HuH-7.5 (cell line): ENCODE data around the gene RSPO4.

Experiments
- DNase-seq: peaks from one replicate; pipeline ENCODE4 v3.0.0; 2011; ENCODE audit warnings: low spot score

RSPO4 gene

GRCh38 chr20:967796-968742 is 34.0 kb downstream of the RSPO4 start:
- DNase-seq, result no peak

- DNase-seq, result no peak
Measured at GRCh38 chr20:965956-966355, 36.2 kb downstream of the RSPO4 start.

DNA sequence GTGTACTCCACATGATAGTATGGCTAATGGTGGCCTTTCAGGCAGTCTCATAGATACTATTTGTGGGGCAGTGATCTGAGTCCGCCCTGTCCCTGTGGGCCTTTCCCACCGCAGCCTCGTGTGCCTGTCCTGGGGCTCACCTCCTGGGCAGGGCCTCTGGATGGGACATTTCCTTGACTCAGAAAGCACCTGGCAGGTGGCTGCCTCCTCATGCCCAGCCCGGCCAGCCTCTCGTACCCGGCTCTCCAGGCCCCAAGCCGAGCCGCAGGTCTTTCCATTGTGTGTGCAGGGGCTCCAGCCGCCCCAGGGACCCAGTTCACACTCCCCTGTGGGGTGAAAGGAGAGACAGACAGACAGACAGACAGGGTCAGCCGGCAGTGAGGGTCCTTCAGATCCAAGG is 38.3 kb downstream of the RSPO4 start:
- no peak for DNase-seq

DNA sequence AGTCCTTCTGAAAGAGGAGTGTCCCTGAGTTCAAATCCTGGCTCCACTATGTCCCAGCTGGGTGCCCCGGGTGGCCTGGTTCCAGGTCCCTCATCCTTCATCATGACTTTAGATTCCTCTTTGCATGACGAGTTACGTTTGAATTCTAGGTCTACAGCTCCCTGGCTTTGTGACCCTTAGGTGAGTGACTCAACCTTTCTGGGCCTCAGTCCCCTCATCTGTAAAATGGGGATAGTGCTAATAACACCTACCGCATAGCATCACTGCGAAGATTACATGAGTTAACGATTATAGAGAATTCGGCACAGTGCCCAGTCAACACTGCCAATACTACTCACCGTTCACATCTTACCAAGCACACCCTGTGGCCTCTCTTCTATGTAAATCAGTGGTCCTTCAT is 39.4 kb downstream of the RSPO4 start:
- DNase-seq, result no peak

DNA sequence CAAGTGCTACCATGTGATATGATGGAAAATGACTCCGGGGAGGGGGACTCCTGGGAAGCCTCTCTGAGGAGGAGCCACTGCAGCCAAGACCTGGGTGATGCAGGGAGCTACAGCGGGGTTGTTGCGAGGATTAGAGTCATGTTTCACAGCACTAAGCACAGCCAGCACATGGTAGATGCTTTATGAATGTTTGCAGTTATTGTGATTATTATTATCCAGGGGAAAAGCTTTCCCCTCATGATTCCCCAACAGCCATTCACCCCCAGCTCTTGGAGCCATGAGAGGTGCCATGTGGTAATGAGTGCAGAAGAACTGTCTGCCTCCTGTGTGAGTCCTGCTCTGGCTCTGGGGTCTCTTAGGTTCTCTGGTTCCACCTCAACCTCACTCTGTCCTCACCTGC is 39.9 kb downstream of the RSPO4 start:
- no peak for DNase-seq

DNA sequence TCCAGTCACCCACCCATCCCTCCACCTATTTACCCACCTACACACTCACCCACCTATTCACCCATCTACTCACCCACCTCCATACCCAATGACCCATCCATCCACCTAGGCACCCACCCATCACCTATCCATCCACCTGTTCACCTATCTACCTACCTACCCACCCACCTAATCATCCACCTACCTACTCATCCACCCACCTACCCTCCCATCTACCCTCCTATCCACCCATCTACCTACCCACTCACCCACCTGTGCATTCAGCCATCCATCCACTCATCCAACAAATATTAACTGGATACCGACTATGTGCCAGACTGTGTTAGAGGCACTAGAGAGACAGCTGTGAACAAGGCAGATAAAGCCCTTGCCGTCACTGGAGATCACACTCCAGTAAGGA is 40.3 kb downstream of the RSPO4 start:
- no peak for DNase-seq

DNA sequence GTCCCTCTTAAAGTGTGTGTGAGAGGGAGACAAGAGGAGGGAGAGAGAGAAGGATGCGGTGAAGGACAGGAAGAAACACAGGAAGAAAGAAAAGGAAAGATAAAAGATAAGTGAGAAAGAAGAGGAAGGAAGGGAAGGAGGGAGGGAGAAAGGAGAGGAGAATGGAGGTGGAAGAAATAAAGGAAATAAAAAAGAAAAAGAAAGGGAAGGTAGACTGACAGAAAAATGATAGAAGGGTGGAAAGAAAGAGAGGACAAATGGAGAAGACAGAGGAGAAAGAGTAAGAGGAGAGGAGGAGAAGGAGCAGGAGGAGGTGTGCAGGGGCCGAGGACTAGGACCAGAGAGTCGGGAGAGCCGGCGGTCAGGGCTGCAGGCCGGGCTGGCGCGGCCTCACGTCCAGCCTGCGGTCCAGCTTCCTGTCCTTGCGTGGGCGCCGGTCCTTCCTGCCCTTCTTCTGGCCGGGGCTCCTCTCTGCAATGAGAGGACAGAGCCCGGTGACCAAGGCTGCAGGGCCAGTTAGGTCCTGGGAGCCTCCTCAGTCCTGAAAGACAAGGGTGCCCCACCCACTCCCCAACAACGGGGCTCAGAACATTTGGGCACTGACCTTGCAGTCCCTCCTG is 42.0 kb downstream of the RSPO4 start:
- no peak for DNase-seq

DNA sequence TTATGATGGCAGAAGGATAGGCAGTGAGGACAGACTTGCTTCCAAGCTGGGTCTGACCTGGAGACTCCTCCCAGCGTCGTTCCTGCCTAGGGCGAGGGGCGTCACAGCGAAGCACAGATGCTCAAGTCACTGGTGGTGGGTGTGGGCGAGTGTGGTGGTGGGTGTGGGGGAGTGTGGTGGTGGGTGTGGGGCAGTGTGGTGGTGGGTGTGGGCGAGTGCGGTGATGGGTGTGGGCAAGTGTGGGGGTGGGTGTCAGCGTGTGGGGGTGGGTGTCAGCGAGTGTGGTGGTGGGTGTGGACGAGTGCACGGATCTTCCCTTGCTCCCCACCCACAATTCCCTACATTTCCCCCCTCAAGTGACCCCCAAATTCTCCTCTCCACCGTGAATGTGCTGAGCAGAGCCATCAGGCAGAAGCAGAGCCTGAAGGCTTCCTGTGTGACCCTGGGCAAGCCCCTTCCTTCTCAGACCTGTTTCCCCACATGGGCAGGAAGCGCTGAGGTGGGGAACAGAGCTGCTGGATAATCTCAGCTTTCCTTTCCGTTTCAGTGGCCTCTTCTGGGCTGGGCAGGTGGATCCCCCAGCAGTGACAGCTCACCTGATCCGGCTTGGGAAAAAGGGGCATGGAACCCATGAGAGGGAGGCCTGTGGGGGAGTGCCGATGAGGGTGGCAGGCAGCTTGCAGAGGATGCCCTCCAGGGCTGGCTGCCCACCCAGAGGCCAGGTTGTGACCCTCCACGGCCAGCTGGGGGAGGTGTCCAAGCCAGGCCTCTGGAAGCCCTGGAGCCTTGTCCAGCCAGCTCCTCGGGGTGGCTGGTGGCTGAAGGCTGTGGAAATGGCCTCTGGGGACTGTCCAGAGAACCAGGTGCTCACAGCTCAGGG is 42.9 kb downstream of the RSPO4 start:
- DNase-seq, result no peak

GRCh38 chr20:957544-957943 is 44.6 kb downstream of the RSPO4 start:
- DNase-seq, result no peak

GRCh38 chr20:956330-956951 is 45.7 kb downstream of the RSPO4 start:
- DNase-seq, result peak; percentile 91

DNA sequence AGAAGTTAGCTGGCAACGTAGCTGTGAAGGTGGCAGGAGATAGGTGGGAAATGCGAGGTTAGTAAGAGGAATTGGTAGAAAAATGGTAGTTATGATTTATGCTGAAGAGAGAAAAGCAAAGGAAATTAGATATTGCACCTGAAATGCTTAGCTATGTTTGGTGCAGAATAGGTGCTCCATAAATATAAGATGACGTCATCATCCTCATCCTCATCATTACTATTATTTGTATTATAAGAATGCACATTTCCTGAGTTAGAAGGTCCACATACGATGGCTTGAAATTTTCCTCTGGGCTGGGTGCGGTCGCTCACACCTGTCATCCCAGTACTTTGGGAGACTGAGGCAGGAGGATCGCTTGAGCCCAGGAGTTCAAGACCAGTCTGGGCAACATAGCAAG is 46.5 kb downstream of the RSPO4 start:
- DNase-seq, result no peak

GRCh38 chr20:955111-955510 is 47.0 kb downstream of the RSPO4 start:
- no peak for DNase-seq

DNA sequence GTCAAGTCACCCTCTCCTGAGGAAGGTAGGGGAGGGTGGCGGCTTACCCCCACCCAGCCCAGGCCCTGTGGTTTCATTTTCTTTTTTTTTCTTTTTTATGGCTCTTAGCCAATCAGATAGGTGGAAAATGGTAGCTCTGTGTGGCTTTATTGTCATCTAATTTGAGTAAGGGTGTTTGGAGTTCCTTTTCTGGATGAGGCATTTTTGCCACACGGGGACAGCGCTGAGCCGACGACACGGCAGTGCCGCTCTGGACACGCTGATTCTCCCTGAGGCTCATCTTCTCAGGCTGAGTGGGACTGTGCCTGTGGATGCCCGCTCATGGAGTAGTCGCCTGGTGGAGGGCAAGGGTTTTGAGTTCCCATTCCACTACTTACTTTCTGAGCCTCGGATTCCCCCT is 48.4 kb downstream of the RSPO4 start:
- no peak for DNase-seq

DNA sequence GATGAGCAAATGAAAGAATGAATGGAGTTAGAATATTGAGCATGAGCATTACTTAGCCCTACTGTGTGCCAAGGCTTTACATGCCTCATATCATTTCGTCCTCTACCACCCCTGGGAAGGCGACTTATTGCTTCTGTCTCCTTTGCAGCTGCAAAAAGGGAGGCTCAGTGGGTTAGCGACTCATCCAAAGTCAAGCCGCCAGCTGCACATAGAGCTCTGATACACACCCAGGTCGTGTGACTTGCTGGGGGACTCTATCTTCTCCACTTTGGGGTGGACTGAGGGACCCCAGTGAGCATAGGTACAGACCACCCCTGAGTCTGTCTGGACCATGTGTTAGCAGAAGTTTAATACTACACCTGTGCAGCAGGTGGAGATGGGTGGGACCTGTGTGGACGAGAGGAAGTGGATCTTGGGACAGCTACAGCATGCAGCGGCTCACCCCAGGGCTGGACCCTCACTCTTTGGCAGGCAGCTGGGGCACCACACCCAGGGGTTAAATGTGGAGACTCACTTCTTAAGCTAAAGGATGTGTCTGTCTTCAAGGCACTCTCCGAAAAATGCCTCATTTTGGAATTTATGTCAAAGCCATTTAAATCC is 49.8 kb downstream of the RSPO4 start:
- no peak for DNase-seq

- no peak for DNase-seq
Measured at GRCh38 chr20:951384-952169, 50.5 kb downstream of the RSPO4 start.

GRCh38 chr20:949717-950116 is 52.4 kb downstream of the RSPO4 start:
- no peak for DNase-seq

DNA sequence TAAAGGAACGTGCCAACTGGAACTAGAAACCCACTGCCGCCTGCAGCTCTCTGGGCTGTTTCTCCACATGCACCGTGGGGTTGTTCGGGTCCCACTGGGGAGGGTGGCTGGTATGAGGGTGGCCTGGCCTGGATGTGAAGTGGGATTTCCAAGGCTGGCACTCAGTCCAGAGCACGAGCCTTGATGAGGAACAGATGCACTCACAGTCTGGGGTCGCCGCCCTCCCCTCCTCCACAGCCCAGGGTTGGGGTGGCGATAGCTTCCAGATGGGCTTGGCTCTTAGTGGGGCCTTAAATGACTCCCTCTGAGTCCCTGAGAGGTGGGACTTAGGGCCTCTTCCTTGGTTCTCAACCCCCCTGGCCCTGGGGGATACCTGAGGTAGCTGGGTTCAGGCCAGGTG is 55.3 kb downstream of the RSPO4 start:
- DNase-seq, result no peak

DNA sequence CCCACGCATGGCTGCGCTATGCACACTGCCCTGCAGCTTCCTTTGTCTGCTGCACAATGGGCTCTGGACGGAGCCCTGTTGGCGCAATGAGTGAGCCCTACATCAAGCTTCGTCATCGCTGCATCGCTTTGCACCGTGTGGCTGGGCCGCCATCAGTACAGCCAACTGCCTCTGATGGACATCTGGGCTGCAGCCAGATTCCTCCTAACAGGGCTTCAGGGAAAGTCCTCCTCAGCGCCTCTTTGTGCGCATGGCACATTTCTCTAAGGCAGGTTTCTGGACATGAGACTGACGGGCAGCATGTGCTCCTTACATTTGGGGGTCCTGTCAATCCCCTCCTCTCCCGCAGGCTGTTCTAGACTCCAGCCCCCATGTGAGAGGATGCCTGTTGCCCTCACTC is 56.3 kb downstream of the RSPO4 start:
- no peak for DNase-seq

DNA sequence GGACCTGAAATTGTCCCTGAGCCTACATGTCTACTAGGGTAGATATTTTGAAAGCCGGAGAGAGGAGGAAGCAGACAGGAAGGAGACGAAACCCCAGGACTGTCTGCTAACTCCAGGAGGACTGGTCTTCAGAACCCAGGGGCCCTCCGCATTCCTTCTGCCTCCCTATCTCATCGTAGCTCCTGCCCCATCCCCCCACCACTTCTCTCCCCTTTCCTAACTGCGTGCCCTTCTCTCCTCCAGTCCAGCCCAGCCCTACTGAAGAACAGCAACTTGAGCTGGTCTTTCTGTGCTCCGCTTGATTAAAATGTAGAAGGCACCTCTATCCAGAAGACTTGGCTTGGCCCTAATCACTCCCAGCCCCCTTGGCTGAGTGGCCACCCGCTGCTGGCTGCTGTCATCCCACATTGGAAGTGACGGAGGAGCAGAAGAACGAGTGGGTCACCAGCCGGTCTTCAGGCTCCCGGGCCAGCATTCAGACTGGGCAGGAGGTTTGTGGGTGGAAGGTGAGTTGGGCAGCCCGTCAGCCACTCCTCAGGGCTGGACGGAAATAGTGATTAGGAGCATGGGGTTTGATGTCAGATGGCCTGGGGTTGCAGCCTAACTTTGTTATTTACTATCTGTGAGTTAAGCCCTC is 57.2 kb downstream of the RSPO4 start:
- no peak for DNase-seq

- no peak for DNase-seq
Measured at GRCh38 chr20:944148-944547, 58.0 kb downstream of the RSPO4 start.
